CD4-positive, alpha-beta T cell treated with Interleukin-6 for 4 hours (primary cell): ENCODE measurements around the gene DGCR8.

Experiments used
- DNase-seq: peaks from one replicate; pipeline ENCODE4 v3.0.0-alpha.2; 2020; ENCODE audit warnings: mixed read lengths

The DGCR8 gene

DNA sequence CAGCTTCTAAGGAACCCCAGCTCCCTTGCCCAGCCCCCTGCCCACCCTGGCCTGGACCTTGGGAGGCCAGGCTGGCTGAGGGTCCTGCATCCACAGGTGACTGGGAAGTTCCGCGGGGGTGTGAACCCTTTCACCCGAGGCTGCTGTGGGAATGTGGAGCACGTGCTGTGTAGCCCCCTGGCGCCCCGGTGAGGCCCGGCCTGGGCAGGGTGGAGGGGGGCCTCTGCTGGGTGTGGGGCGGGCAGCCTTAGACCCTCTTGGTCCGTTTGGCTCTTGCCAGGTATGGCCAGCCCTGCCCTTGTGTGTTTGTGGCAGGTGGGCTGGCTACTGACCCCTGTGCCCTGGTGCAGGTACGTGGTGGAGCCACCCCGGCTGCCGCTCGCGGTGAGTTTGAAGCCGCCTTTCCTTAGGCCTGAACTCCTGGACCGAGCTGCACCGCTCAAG lies 60.5 kb downstream of the DGCR8 start:
- no peak for DNase-seq

DNA sequence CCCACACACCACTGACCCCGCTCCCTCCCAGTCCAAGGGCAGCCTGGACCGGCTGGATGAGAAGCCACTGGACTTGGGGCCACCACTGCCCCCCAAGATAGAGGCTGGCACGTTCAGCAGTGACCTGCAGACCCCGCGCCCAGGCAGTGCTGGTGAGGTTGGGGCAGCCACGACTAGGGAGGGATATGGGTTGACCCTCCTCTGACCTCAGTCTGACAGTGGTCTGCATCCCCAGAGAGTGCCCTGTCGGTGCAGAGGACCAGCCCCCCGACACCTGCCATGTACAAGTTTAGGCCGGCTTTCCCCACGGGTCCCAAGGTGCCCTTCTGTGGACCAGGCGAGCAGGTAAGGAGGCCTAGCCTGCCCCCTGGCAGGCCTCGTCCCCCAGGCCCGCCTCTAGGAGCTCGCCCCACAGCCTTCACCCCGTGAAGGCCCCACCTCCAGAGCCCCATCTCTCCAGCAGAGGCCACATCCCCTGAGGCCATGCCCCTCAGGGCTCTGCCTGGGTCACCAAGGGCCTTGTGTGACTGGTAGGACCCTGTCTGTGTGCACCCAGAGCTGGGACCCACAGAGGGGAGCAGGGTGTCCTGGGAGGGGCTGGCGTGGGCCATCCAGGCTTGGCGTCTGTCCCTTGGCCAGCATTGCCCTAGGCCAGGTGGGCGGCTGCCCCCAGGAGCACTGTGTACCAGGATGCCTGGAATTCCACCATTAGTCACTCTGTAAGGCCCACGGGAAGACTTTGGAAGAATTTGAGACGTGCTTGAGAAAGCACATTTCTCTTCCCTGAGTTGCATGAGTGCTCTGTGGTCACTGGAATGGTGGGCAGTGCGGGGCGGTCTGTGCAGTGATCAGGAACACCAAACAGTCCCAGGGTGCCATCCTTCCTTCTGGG lies 61.4 kb downstream of the DGCR8 start:
- DNase-seq, result no peak

DNA sequence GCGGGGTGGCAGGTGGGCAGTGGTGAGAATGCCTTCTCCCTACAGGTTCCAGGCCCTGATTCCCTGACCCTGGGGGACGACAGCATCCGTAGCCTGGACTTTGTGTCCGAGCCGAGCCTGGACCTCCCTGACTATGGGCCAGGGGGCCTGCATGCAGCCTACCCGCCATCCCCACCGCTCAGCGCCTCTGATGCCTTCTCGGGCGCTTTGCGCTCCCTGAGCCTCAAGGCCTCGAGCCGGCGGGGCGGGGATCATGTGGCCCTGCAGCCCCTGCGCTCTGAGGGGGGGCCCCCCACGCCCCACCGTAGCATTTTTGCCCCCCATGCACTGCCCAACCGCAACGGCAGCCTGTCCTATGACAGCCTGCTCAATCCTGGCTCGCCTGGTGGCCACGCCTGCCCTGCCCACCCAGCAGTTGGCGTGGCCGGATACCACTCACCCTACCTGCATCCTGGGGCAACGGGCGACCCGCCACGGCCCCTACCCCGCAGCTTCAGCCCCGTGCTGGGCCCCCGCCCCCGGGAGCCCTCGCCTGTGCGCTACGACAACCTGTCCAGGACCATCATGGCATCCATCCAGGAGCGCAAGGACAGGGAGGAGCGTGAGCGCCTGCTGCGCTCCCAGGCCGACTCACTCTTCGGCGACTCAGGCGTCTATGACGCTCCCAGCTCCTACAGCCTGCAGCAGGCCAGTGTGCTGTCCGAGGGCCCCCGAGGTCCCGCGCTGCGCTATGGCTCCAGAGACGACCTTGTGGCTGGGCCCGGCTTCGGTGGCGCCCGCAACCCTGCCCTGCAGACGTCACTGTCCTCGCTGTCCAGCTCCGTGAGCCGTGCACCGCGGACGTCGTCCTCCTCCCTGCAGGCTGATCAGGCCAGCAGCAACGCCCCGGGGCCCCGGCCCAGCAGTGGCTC lies 62.9 kb downstream of the DGCR8 start:
- no peak for DNase-seq

GRCh38 chr22:20143883-20144665 lies 64.0 kb downstream of the DGCR8 start:
- no peak for DNase-seq

DNA sequence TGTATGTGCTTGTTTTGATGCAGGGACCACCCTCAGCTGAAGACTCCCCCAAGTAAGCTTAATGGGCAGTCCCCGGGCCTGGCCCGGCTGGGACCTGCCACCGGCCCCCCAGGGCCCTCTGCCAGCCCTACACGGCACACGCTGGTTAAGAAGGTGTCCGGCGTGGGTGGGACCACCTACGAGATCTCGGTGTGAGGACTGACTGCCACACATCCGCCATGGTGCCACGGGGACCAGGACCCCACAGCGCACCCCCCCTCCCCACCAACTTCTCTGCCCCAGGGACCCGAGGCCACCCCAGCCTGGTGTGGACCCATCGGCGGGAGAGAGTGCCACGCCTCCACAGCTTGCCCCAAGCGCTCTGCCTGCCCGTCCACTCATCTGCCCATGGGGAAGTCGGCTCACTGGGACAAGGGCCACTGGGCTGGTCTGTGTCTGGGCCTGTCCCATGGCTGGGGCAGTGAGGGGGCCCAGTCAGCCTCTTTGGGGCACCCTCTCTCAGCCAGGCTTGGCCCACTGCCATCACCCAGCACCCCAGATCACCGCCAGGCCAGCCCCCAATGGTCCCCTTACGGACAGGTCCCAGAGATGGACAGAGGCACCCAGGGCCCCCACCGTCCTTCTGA lies 65.3 kb downstream of the DGCR8 start:
- no peak for DNase-seq

- DNase-seq, result no peak
Measured at GRCh38 chr22:20145832-20146223, 65.8 kb downstream of the DGCR8 start.

GRCh38 chr22:20146777-20147176 lies 66.7 kb downstream of the DGCR8 start:
- no peak for DNase-seq

GRCh38 chr22:20147237-20147988 lies 67.4 kb downstream of the DGCR8 start:
- DNase-seq, result no peak

DNA sequence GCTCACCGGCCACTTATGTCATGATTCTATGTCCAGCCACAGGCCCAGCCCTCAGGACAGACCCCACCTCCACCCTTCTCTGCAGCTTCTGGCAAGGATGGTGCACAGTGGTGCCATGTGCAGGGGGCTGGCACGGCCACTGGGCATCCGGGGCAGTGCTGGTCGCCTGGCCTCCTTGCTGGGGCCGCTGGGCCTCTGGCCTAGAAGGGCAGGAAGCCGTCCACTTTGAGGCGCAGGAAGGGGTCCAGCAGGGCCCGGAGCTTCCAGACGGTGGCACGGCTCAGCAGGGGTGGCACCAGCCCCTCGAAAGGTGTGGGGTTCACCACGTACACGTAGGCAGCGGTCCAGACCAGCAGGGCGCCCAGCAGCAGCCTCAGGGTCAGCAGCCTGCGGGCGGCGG lies 68.4 kb downstream of the DGCR8 start:
- DNase-seq, result no peak

GRCh38 chr22:20149257-20150250 lies 69.5 kb downstream of the DGCR8 start:
- DNase-seq, result no peak

DNA sequence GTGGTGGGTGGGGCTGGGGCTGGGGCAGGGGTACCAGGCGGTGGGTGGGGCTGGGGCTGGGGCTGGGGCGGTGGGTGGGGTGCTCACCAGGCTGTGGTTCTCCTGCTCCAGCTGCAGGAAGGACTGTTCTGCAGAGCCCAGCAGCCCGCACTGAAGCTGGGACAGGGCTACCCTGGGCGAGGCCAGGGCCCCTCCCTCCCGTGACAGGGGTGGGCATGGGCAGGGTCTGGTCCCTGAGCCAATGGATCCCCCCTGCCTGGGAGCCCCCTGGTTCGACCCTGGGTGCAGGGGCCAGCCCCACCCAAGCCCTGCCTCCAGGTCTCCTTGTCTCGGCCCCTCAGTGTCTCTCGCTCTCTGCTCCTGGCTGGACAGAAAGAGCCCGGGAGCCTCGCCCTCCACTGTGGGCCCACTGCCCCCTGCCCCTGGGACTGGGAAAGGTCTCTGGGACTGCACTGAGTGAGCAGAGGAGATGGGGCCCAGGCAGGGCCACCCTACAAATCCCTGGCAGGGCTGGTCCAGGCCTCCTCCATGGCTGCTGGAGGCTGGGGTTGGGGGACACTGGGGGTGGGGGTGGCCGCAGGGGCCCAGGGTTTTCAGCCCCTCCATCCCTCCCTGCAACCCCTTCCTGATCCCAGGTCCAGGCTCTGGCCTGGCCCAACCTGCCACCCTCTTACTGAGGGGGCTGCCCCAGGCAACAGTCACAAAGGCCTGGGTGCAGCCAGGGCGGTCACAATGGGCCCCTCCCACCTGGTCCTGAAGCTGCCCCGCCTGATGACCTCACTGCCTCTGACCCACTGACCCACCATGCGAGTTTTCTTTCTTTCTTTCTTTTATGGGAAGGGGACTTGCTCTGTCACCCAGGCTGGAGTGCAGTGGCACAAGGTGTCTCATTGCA lies 70.6 kb downstream of the DGCR8 start, which contains the start of gene CCDC188:
CCDC188 (minus strand) TSS at position 675 of the 895 bp plus-strand sequence; CDS start at position 606, 69 bp downstream.
- DNase-seq, result no peak

DNA sequence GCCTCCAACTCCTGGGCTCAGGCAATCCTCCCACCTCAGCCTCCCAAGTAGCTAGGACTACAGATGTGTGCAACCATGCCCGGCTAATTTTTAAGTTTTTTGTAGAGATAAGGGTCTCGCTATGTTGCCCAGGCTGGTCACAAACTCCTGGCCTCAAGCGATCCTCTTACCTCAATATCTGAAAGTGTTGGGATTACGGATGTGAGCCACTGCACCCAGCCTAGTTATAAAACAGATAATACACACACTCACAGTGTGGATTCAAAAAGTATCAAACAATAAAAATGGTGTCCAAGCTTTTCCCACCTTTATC lies 71.2 kb downstream of the DGCR8 start:
- DNase-seq, result no peak

GRCh38 chr22:20152464-20152890 lies 72.4 kb downstream of the DGCR8 start:
- DNase-seq, result no peak

- DNase-seq, result no peak
Measured at GRCh38 chr22:20153945-20154344, 73.9 kb downstream of the DGCR8 start.

DNA sequence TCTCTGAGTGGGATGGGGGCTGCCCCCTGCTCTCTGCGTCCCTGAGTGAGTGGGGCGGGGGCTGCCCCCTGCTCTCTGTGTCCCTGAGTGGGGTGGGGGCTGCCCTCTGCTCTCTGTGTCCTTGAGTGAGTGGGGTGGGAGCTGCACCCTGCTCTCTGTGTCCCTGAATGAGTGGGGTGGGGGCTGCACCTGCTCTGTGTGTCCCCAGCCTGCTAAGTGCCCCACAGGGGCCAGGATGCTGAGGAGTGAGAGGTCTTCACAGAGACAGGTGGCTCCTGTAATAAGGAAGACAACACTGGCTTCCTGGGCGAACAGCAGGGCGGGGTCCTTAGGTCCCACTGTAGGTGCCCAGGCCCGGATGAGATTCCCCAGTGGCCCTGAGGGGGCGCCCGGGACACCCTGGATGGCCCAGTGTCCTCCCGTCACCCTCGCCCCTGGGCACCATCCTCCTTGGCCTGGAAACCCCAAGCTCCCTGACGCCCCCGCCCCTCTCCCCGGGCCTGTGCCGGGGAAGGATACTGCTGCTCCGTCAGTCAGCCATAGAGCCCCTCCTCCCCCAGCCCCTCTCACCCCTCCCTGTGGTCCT lies 74.7 kb downstream of the DGCR8 start:
- DNase-seq, result no peak

DNA sequence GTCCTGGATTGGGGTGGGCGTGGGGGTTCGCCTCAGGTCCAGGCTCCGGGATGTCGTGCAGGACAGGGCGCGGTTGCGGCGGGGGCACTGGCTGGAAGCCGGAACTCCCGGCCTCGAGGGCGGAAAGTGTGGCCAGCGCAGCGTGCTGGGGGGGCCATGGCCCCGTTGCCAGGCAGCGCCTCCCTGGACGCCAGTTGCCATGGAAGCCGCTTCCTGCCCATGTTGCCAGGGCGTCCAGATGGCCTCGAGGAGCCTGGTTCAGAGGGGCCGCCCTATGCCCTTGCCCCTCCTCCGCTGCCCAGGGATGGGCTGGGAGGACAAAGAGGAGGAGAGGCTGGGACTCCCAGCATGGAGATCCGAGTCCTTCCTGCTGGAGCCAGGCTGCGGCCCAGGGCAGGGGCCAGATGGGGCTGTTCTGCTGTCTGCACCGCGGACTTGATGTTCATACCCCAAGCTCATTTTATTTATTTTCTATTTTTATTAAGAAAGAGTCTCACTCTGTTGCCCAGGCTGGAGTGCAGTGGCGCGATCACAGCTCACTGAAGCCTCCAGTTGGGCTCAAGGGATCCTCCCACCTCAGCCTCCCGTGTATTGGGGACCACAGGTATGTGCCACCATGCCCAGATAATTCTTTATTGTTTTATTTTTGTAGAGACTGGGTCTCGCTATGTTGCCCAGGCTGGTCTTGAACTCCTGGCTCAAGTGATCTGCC lies 75.4 kb downstream of the DGCR8 start:
- DNase-seq, result no peak

- DNase-seq, result no peak
Measured at GRCh38 chr22:20156042-20156389, 76.0 kb downstream of the DGCR8 start.
